HG03280 (cell line): ENCODE data around the gene GNAT2.

Experiments
- ATAC-seq: cut with Tn5 transposase; IDR thresholded peaks from one replicate; pipeline ENCODE4 v1.9.1; 2021; ENCODE audit warnings: mild to moderate bottlenecking, moderate library complexity; ENCODE audit not compliant: unreplicated experiment

GNAT2 gene

DNA sequence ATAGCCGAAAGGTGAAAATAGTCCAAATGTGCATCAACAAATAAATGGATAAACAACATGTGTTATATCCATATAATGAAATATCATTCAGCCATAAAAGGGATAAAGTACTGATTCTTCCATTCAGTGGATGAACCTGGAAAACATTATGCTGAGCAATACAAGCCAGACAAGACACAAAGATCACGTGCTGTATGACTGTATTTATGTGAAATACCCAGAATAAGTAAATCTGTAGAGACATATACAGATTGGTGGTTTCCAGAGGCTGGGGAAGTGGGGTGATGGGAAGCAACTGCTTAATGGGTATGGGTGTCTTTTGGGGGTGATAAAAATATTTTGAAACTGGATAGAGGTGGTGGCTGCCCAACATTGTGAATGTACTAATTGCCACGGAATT lies 23.2 kb upstream of the GNAT2 start:
- ATAC-seq, result no peak

DNA sequence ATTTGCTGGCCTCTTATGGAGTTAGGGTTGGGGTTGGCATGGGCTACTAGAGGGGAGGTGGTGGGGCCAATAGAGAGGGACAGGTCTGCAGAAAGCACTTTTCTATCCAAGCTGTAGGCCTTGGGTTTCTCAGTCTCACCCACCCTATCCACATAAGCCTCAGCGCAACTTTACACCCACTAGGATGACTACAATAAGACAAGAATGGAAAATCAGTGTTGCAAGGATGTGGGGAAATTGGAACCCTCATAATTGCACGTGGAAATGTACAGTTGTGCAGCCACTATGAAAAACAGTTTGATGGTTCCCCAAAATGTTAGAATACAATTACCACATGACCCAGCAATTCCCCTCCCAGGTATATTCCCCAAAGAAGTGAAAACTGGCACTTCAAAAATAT lies 22.4 kb upstream of the GNAT2 start:
- no peak for ATAC-seq

DNA sequence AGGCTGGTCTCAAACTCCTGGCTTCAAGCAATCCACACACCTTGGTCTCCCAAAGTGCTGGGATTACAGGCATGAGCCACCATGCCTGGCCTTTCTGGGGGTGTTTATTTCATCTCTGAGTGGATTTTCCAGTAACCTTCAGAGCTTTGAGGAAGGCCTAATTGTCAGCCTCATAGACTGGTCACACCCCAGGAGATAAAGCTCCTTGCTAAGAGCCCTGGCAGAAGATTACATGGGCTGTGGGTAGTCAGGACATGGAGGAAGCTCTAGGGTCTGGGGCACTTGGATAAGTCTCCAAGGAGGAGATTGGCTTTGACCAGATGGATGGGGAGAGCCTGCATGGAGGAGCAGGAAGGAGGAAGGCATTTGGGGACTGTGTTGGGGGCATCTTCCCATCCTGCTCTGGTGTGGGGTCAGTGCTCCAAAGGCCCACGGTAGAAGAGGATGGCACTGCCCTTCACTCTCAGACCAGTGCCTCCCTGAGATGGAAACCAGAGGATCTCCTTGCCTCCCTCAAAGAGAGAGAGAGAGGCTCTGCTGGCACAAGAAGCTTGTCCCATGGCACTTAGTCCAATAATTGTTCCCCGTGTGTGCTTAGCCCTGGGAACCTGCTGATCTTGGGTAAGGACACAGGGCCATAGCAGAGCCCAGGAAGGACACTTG lies 21.8 kb upstream of the GNAT2 start:
- no peak for ATAC-seq

DNA sequence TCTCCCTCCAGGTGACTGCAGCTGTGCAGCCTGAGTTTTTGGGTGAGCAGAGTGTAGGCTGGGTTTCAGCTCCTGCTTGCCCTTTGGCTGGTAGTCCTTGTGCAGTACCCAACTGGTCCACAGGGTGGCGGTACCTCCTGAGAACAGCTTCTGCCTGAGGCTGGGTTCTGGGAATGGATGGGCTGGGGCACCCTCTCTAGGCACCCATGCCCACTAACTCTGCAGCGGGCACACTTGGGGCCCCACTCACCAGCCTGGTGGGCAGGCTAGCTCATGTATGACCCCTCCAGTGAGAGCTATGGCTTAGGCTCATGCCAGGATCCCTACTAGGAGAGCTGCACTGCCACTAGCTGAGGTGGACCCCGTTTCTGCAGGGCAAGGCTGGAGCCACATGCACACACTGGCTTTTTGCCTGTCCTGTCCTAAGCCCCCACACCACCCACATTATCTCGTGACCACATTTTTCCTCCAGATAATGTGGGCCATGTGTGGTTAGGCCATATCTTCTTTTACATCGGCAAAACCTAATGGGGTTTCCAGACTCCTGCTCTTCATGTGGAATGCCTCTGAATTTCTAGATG lies 21.0 kb upstream of the GNAT2 start:
- ATAC-seq, result peak; percentile 59

DNA sequence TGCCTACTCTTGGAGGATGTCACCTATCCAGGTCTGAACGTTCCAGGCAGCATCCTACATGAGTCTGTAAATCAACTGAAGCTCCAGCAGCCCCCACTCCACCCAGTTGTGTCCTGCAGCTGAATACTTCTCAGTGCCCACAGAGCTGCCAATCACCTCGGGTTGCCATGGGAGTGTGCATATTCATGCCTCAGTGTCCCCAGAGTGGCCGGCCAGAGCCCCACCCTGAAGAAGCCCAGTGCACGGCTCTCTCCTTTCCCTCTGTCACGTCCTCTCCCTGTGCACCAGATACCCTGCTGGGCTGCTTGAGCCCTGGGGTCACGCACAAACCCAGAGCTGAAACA lies 20.4 kb upstream of the GNAT2 start:
- peak; percentile 5 for ATAC-seq

DNA sequence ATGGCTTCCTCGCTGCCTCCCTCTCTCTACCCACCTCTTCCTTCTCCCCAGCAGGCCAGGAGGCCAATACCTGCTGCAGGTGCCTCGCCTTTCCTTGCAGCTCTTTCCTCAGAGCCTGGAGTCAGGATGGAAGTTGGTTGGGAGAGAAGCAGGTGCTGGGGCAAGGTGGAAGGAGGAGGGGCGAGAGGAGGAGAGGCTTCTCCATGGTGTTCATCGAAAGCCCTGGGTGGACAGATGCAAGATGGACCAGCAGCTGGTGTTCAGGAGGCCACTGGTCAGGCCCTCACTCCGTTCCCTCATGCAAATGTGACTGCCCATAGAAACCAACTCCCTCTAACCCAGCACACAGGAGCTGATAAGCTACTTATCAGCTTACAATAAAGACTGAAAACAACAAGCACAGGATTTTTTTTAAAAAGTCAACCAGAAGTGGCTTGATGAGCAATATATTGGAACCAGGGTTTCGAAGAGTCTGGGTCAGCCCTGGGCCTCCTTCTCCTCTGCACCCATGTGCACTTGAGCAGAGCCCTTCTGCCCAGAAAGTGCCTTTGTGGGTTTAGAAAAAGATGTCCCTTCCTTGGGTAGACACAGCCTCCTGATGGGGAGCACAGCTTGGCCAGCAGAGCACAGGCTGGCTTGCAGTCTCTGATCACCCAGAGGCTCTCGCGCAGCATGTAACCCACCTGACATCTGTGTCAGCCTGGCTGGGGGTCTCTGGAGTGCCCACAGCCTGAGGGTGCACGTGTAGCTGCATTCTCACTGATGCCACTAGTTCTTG lies 19.8 kb upstream of the GNAT2 start:
- ATAC-seq, result no peak

DNA sequence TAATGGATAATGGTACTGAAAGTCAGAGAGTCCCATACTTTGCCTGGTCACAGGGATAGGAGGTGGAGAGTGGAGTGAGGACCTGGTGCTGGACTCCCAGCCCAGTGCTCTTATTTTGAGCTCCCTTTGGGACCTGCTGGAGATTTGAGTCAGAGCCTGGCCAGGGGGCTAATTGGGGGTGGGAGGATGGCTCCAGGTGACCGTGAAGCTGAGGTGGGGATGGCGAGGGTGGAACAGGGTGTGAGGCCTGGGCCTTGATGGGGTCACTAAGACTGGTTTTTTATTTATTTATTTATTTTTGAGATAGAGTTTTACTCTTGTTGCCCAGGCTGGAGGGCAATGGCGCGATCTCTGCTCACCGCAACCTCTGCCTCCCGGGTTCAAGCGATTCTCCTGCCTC lies 18.0 kb upstream of the GNAT2 start:
- ATAC-seq, result no peak

DNA sequence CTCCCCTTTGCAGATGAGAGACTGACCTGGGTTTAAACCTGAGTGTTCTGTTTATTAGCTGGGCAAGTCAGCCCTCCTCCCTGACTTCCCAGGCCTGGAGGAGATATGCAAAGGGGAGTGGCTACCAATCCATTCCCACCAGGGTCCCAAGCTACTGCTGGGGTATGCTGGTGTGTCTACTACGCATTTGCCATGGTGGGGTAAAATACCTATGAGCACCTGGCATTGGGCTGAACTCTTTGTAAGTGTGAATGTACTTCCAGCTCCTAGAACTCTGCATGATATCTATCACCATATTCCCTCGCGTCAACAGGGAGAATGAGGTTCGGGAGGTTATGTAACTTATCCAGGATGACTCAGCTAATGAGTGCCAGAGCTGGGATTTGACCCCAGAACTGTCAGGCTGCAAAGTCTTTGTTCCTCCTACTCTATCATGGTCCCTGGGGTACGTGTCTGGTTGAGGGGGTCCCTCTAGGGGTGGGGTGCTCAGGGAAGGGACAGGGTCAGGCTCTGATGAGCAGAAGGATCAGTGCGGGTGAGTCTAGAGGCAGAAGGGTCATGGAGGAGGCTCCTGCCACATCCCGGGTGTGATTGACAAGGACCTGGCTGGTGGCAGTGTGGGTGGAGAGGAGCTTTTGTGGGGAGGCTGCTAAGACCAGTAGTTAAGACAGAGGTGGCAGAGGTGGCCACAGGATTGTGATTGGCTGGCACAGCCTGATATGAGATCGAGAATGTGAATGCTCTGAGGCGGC lies 17.0 kb upstream of the GNAT2 start:
- ATAC-seq, result no peak

DNA sequence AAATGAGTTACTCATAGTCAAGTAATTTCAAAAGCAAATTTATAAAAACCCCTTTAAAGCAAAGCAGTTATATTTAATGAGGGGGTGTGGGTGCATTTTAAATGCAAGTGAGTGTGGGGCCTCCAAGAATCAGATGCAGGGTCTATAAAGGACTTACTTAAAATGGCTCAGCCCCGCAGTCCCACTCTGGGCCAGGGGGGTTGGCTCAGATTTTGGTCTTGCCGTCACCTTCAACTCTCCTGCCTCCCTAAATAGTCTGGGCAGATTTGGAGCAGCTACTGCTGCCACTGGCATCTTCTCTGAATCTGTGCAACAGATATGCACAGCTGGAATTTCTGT lies 16.4 kb upstream of the GNAT2 start:
- ATAC-seq, result no peak

DNA sequence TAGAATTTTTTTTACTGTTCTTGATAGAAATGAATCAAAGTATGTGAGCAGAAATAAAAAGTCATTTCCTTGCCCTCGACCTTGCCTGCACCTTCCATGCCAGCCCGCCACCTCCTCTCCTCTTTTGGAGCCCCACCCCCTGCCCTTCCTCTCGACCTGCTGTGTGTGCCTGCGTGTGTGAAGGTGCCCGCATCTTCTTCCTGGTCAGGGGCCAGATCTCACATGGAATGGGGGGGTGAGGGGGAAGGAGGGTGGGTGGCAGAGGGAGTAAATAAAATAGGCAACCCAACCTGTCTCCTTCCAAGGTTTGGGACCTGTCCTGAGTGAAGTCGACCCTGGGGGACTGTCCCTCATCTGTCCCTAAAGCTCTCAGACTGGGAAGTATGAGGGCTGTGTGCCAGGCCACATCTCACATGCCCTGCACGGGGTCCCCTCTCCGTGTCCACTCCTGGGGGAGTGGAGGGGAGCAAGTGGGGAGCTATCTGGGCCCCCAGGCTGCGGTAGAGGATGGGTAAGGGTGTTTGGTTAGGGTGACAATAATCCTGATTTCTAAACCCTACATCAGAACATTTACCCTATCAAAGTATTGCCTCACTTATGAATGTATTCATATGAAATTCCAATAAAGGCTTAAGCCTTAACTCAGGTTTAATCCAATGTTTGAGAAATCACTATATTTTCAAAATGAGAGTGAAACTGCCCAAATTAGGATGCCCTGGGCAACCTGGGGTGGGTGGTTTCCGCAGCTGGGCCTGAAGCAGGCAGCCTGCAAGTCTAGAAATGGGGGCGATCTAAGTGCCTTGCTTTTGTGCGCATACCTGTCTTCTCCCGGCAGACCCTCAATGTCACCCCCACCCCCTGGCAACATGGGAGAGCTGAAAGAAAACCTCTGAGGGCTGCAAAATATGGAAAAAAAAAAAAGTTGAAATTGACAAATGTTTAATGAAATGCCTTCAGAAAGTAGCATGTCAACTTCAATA lies 15.6 kb upstream of the GNAT2 start:
- ATAC-seq, result no peak

DNA sequence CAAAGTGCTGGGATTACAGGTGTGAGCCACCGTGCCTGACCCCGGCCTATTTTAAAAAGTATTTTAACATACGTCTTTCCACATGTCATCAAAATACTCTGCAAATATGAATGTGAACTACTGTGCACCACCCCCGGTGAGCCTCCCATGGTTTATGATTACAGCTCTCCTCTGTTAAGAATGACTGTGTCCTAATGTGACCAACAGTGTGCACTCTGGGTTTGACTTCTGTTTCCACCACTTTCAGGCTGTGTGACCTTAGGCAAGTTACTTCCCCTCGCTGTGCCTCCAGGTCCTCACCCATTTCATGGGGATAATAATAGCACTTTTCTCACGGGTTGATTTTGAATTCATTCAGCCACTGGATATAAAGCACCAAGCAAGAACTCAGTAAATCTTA lies 14.9 kb upstream of the GNAT2 start:
- no peak for ATAC-seq

DNA sequence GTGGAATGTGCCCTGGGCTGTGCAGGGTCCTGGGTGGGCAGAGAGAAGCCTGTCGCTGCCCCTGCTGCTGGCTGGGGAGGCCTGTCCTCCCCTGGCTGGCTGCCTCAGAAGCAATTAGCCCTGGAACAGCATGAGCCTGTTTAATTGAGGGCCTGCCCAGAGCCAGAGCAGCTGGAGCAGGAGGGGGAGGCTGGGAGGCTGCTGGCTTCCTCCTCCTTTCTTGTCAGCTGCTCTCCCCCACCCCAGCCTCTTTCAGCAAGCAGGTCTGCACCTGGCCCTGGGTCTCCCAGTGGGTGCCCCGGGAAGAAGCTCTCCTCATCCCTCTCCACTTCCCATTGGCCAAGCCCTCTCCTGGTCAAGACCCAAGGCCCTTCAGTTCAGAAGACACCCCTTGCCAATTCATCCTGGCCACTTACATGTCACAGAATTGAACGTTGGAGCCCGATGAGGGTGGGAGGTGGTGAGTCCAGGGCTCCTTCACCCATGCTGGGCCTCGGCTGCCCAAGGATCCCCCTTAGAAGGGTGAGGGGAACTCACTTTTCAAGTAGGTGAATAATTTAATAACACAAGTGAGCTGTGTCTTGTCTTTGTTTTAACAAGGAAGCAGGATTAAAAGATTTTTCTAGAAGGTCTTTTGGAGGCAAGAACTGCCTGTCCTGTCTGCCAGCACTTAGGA lies 13.4 kb upstream of the GNAT2 start:
- no peak for ATAC-seq

DNA sequence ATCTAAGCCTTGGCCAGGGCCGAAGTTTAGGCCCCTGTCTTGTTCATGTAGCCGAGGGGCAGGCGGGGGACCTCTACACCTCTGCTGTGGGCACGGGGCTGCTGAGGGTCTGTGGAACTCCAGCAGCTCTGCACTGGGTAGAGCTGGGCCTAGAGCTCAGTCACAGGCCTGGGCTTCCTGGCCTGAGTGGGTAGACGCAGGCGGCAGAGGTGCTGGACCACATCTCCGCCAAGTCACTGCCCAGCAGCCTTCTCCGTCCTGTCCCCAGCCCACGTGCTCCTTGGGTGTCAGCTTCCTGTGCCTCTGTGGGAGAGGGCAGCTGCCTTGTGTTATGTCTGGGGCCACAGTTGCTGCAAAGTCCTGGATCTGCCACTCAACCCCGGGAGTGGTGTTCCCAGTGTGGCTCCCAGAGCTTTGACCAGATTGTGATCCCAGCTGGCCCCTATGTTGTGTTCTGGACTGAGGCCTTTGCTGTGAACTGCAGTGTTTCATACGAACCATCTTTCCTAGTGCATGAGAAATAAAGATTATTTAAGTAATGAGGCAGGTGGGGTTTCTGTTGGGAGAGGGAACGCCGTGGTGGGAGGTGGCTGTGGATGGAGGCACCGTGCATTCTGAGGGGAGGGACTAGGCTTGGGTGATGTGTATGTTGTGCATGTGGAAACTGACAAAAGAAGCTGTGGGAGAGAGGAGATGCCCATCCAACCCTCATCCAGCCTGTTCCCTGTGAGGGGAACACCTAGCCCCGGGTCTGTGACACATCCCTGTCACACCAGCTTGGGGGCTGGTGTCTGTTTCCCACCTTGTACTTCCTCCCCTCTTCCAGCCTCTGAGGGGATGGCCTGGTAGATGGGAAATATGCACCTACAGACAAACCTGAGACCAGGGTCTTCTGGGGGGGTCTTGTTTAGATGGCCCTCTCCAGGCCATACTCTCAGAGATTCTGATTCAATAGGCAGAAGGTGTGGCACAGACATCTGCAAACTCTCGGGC lies 12.4 kb upstream of the GNAT2 start:
- no peak for ATAC-seq

DNA sequence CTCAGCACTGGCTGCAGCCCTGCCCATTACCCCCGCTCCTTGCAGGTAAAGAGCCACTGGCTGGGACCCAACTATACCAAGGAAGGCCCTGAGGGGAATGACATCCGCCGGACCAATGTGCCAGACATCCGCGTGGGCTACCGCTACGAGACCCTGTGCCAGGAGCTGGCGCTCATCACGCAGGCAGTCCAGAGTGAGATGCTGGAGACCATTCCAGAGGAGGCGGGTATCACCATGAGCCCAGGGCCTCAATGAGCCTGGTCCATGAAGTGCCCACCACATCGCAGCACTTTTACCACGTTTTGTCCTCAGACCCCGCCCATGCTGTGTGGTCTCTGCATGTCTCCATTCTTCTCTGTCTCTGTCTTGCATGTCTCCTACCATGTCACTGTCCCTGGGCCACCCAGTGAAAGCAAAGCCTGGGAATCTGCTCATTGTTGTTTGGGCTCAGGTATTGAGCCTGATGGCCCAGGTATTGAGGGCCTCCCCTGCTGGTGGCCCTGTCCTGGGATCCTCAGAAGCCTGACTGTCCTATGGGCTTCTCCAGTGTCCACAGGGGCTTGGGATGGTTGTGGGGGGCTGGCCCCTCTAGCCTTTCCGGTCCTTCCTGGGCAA lies 11.6 kb upstream of the GNAT2 start:
- no peak for ATAC-seq

DNA sequence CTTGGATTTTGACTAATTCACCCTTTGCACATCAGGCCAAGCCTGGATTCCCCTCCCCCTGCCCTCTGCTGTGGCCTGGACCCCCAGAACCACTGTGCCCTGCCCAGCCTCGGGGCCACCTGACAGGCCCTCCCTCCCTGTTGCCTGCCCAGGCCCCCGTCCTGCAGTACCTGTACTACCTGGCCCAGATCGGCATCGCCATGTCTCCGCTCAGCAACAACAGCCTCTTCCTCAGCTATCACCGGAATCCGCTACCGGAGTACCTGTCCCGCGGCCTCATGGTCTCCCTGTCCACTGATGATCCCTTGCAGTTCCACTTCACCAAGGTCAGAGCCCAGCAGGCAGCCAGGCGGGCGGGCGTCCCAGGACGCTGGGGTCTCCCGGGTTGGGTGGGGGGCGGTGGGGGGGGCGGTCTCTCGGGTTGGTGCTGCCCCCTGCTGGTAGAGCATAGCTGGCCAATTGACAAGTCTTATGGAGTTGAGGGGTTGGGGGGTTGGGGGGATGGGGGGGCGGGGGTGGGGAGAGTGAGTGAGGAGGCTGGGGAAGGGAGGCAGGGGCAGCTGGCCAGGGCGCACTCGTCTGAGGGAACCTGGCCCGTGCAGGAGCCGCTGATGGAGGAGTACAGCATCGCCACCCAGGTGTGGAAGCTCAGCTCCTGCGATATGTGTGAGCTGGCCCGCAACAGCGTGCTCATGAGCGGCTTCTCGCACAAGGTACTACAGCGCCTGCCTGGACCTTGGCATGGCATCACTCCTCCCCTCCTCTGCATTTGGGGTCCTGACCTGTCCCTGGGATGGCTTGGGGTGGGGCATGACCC lies 10.9 kb upstream of the GNAT2 start:
- ATAC-seq, result no peak

DNA sequence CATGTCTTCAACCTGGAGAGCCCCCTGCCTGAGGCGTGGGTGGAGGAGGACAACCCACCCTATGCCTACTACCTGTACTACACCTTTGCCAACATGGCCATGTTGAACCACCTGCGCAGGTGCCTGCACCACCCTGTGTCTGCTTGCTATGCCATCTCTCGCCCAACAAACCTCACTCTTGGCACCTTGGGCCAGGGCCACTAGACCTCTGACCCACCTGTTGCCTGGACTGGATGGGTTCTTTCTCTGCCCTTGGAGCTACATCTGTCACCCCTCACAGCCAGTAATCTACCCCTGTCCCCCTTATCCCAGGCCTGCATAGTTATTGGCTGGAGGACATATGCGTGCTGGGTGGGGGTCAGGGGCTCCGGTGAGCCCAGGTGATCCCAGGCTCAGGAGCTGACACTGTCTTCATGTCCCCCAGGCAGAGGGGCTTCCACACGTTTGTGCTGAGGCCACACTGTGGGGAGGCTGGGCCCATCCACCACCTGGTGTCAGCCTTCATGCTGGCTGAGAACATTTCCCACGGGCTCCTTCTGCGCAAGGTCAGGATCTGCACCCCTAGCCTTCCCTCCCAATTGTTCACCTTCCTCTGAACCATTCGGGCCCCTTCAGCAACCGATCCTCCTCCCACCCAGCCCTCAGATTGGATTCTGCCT lies 10.1 kb upstream of the GNAT2 start:
- no peak for ATAC-seq
